HepG2 (cell line): ENCODE measurements around the gene CYB5D1. TPM values are rescaled to one million over a fixed set of nuclear protein-coding genes. Genes with fewer than 3 reads are reported as not detected.

Source experiments
- CHD2 ChIP-seq: IDR thresholded peaks from 2 replicates; pipeline ENCODE4 v1.6.1; 2011; ENCODE audit warnings: low read depth, low read length, improper control_type of control experiment
- CREBL2 ChIP-seq: sonication (generic); formaldehyde crosslinking; IDR thresholded peaks from 2 replicates; pipeline ENCODE4 v1.8.1; 2023; ENCODE audit warnings: missing genetic modification reagents, mild to moderate bottlenecking, borderline replicate concordance
- FIP1L1 ChIP-seq: fragments of 200-400 bp; formaldehyde crosslinking; IDR thresholded peaks from 2 replicates; pipeline ENCODE4 v1.6.1; 2018; ENCODE audit warnings: low read depth, mild to moderate bottlenecking, low read length, moderate library complexity, borderline replicate concordance; ENCODE audit not compliant: insufficient read depth
- KLF11 ChIP-seq: IDR thresholded peaks from 2 replicates; pipeline ENCODE4 v1.6.1; 2016; ENCODE audit warnings: missing compliant biosample characterization
- MLXIP ChIP-seq: sonication (generic); formaldehyde crosslinking; IDR thresholded peaks from 2 replicates; pipeline ENCODE4 v1.9.0; 2021; ENCODE audit warnings: missing genetic modification reagents, borderline replicate concordance
- MXD4 ChIP-seq: IDR thresholded peaks from 2 replicates; pipeline ENCODE4 v1.6.1; 2016; ENCODE audit warnings: mild to moderate bottlenecking, missing biosample characterization, missing genetic modification reagents
- NRL ChIP-seq: sonication (generic); formaldehyde crosslinking; IDR thresholded peaks from 2 replicates; pipeline ENCODE4 v1.5.0; 2020; ENCODE audit warnings: missing genetic modification reagents, mild to moderate bottlenecking, moderate library complexity, borderline replicate concordance
- ONECUT2 ChIP-seq: sonication (generic); formaldehyde crosslinking; IDR thresholded peaks from 2 replicates; pipeline ENCODE4 v1.4.0; 2020; ENCODE audit warnings: missing genetic modification reagents
- PBX2 ChIP-seq: IDR thresholded peaks from 2 replicates; pipeline ENCODE4 v1.6.1; 2016; ENCODE audit warnings: control low read depth
- POLR2A ChIP-seq, 2 experiments: IDR thresholded peaks; 2 replicates each; pipeline ENCODE4 v1.6.1; 2011; ENCODE audit warnings: low read depth in 2 of 2, low read length in 2 of 2, mild to moderate bottlenecking in 1 of 2, moderate library complexity in 1 of 2; ENCODE audit not compliant: insufficient read depth in 1 of 2
- PPARG ChIP-seq: conservative IDR thresholded peaks from 2 replicates; pipeline ENCODE4 v1.6.1; 2016; ENCODE audit warnings: missing biosample characterization, missing genetic modification reagents
- RELA ChIP-seq: sonication (generic); formaldehyde crosslinking; IDR thresholded peaks from 2 replicates; pipeline ENCODE4 v1.4.0; 2020; ENCODE audit warnings: missing genetic modification reagents
- RXRA ChIP-seq: sonication (generic); formaldehyde crosslinking; IDR thresholded peaks from 2 replicates; pipeline ENCODE4 v1.5.1; 2020; ENCODE audit warnings: missing genetic modification reagents
- SALL1 ChIP-seq: sonication (generic); formaldehyde crosslinking; IDR thresholded peaks from 2 replicates; pipeline ENCODE4 v1.8.0; 2022; ENCODE audit warnings: mild to moderate bottlenecking, missing genetic modification reagents
- SNRNP70 ChIP-seq: fragments of 200-400 bp; formaldehyde crosslinking; IDR thresholded peaks from 2 replicates; pipeline ENCODE4 v1.6.1; 2017; ENCODE audit warnings: mild to moderate bottlenecking, low read depth, low read length, moderate library complexity
- SRY ChIP-seq: sonication (generic); formaldehyde crosslinking; IDR thresholded peaks from 2 replicates; pipeline ENCODE4 v1.8.0; 2022; ENCODE audit warnings: mild to moderate bottlenecking, missing genetic modification reagents
- ZNF143 ChIP-seq: sonication (generic); formaldehyde crosslinking; IDR thresholded peaks from 2 replicates; pipeline ENCODE4 v1.4.0; 2020; ENCODE audit warnings: missing genetic modification reagents
- ZNF260 ChIP-seq: sonication (generic); formaldehyde crosslinking; IDR thresholded peaks from 2 replicates; pipeline ENCODE4 v1.4.0; 2020; ENCODE audit warnings: missing genetic modification reagents, low read depth, mild to moderate bottlenecking, borderline replicate concordance
- ZNF274 ChIP-seq: sonication (generic); formaldehyde crosslinking; IDR thresholded peaks from 2 replicates; pipeline ENCODE4 v1.5.1; 2020; ENCODE audit warnings: mild to moderate bottlenecking, missing genetic modification reagents
- ZNF34 ChIP-seq: sonication (generic); formaldehyde crosslinking; IDR thresholded peaks from 2 replicates; pipeline ENCODE4 v1.4.0; 2020; ENCODE audit warnings: mild to moderate bottlenecking, missing genetic modification reagents, borderline replicate concordance
- ZNF460 ChIP-seq: sonication (generic); formaldehyde crosslinking; IDR thresholded peaks from 2 replicates; pipeline ENCODE4 v1.5.1; 2020; ENCODE audit warnings: missing genetic modification reagents, mild to moderate bottlenecking, borderline replicate concordance
- ZNF543 ChIP-seq: sonication (generic); formaldehyde crosslinking; IDR thresholded peaks from 2 replicates; pipeline ENCODE4 v1.4.0; 2020; ENCODE audit warnings: mild to moderate bottlenecking, missing genetic modification reagents
- ZNF556 ChIP-seq: sonication (generic); formaldehyde crosslinking; IDR thresholded peaks from 2 replicates; pipeline ENCODE4 v1.4.0; 2020; ENCODE audit warnings: mild to moderate bottlenecking, missing genetic modification reagents, borderline replicate concordance
- ZNF879 ChIP-seq: sonication (generic); formaldehyde crosslinking; IDR thresholded peaks from 2 replicates; pipeline ENCODE4 v1.8.1; 2023; ENCODE audit warnings: missing genetic modification reagents
- ZSCAN22 ChIP-seq: sonication (generic); formaldehyde crosslinking; IDR thresholded peaks from 2 replicates; pipeline ENCODE4 v1.4.0; 2020; ENCODE audit warnings: mild to moderate bottlenecking, missing genetic modification reagents
- polyA plus RNA-seq, 8 experiments: library from polyadenylated mRNA; depleted of rRNA in 3 of 8; stranded (reverse) in 7 of 8; unstranded in 1 of 8; fragments of >200 nt; fragmentation: Illumina TruSeq in 4 of 8; extraction: Trizol in 4 of 8; gene quantifications; 2 replicates each; pipeline versions ENCODE4 v1.2.1 to v1.2.3, GENCODE V29; 2011 to 2016; ENCODE audit warnings: low read depth in 4 of 8, missing spikeins in 1 of 8, mixed read lengths in 1 of 8; ENCODE audit not compliant: insufficient read depth in 1 of 8
- total RNA-seq, 5 experiments: library from RNA; depleted of rRNA; stranded (reverse); fragments of >200 nt; fragmentation: Illumina TruSeq; extraction: Trizol; gene quantifications; 2 replicates each; pipeline ENCODE4 v1.2.3, GENCODE V29; 2016; ENCODE audit warnings: low read depth in 1 of 5
- TF ChIP-seq, protein P1 (sequence below): sonication (generic); formaldehyde crosslinking; IDR thresholded peaks from 2 replicates; pipeline ENCODE4 v1.4.0; 2020; ENCODE audit warnings: missing genetic modification reagents

Gene CYB5D1
- total and polyA plus RNA-seq, 2 of the 13 experiments (the other 11 are each of a cell fraction or from before 2014, with no cell fraction given): 8.9 to 17.0 TPM

DNA sequence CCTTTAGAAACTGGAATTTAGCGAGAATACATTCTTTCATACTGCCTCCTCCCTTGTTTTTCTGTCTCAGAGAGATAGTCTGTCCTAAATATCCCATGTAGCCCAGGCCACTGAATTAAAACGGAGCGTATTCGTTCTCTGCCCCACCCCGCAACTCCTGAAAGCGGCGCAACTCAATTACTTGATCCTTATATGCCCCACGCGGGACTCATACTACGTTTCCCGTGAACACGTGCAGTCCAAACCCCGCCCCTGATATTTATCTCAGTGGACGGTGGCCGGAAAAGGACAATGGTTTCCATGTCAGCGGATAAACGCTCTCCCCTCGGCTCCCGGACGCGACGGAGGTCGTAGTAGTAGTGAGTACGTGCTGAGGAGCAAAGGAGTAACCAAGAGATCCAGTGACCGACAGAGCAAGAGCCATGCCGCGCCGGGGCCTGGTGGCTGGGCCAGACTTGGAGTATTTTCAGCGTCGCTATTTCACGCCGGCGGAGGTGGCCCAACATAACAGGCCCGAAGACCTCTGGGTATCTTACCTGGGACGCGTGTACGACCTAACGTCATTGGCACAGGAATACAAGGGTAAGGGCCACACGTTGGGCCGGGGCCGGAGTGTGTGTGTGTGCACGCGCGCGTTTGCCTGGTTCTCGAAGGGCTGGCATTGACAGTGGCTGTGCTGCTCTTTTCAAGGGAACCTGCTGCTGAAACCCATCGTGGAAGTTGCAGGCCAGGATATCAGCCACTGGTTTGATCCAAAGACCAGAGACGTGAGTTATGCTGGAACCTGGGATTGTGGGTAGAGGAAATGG lies at the start of gene CYB5D1 (continued):
- TF ChIP-seq PPARG (no peak; the same call in 1 of the 2 replicates), NRL (CRISPR knock-in tag) (peak; percentile 14; the same call in 1 of the 2 replicates), ONECUT2 (CRISPR knock-in tag) (no peak), MXD4 (CRISPR knock-in tag) (no peak; the same call in 1 of the 2 replicates), FIP1L1 (no peak), SNRNP70 (no peak), ZNF556 (CRISPR knock-in tag) (0 out of 2 replicates have a peak, but pooled peaks have one; percentile 42), RXRA (CRISPR knock-in tag) (no peak), ZNF274 (CRISPR knock-in tag) (no peak), ZSCAN22 (CRISPR knock-in tag) (no peak), ZNF34 (CRISPR knock-in tag) (no peak), SALL1 (CRISPR knock-in tag) (no peak), PBX2 (CRISPR knock-in tag) (no peak), ZNF260 (CRISPR knock-in tag) (no peak), ZNF879 (no peak), ZNF543 (CRISPR knock-in tag) (no peak), RELA (CRISPR knock-in tag) (no peak), SRY (CRISPR knock-in tag) (0 out of 2 replicates have a peak, but pooled peaks have one; percentile 62), POLR2A (IDR thresholded peaks at IDR 0.05; ENCODE audit: insufficient read depth in 1 of 2, low read depth in 2 of 2, low read length in 2 of 2) (peak in 1 of 2 experiments; percentile 39), KLF11 (CRISPR knock-in tag) (no peak), ZNF143 (peak; percentile 86), CREBL2 (CRISPR knock-in tag) (no peak), CHD2 (no peak), MLXIP (CRISPR knock-in tag) (no peak), ZNF460 (CRISPR knock-in tag) (no peak)
- TF ChIP-seq, protein P1, sequence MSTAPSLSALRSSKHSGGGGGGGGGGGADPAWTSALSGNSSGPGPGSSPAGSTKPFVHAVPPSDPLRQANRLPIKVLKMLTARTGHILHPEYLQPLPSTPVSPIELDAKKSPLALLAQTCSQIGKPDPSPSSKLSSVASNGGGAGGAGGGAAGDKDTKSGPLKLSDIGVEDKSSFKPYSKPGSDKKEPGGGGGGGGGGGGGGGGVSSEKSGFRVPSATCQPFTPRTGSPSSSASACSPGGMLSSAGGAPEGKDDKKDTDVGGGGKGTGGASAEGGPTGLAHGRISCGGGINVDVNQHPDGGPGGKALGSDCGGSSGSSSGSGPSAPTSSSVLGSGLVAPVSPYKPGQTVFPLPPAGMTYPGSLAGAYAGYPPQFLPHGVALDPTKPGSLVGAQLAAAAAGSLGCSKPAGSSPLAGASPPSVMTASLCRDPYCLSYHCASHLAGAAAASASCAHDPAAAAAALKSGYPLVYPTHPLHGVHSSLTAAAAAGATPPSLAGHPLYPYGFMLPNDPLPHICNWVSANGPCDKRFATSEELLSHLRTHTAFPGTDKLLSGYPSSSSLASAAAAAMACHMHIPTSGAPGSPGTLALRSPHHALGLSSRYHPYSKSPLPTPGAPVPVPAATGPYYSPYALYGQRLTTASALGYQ (CRISPR knock-in tag): no peak
